G401 (cell line): ENCODE results near the gene CD200R1. TPM values are rescaled to one million over a fixed set of nuclear protein-coding genes. Genes with fewer than 3 reads are reported as not detected.

Experiments
- DNase-seq: peaks from one replicate; pipeline ENCODE4 v3.0.0-alpha.2; 2015; ENCODE audit warnings: low spot score
- in situ Hi-C: cut with HindIII; loops from 2 replicates; pipeline ENCODE4 v1.10.0; 2016; ENCODE audit warnings: low sequenced_read_pairs, mixed read lengths
- total RNA-seq: library from RNA; depleted of rRNA; stranded (reverse); fragments of >200 nt; shearing (Covaris generic); gene quantifications from 2 replicates; pipeline ENCODE4 v1.2.3, GENCODE V29; 2014; rRNA removed

Gene CD200R1
- total RNA-seq, 1 experiment from 2014 or later: not detected

- in situ Hi-C loops: no loop called here
- no peak for DNase-seq
Measured at GRCh38 chr3:112900113-112900512, 74.8 kb downstream of the CD200R1 start.

- in situ Hi-C loops: no loop called here
- no peak for DNase-seq
Measured at GRCh38 chr3:112897791-112898190, 77.1 kb downstream of the CD200R1 start.

- in situ Hi-C loops: no loop called here
- DNase-seq: no peak
Measured at GRCh38 chr3:112894258-112894657, 80.6 kb downstream of the CD200R1 start.

- no peak for DNase-seq
- in situ Hi-C loops: no loop called here
Measured at GRCh38 chr3:112889357-112889756, 85.5 kb downstream of the CD200R1 start.

GRCh38 chr3:112888381-112889085 is 86.4 kb downstream of the CD200R1 start:
- no peak for DNase-seq
- in situ Hi-C loops: no loop called here

GRCh38 chr3:112884678-112885290 is 90.1 kb downstream of the CD200R1 start:
- in situ Hi-C loops: no loop called here
- no peak for DNase-seq

- in situ Hi-C loops: no loop called here
- DNase-seq: no peak
Measured at GRCh38 chr3:112881891-112882290, 93.0 kb downstream of the CD200R1 start.

- no peak for DNase-seq
- in situ Hi-C loops: no loop called here
Measured at GRCh38 chr3:112875561-112875960, 99.3 kb downstream of the CD200R1 start.

- DNase-seq: no peak
- in situ Hi-C loops: no loop called here
Measured at GRCh38 chr3:112874725-112875124, 100.2 kb downstream of the CD200R1 start.

GRCh38 chr3:112873632-112874031 is 101.3 kb downstream of the CD200R1 start:
- no peak for DNase-seq
- in situ Hi-C loops: no loop called here

GRCh38 chr3:112871735-112872134 is 103.2 kb downstream of the CD200R1 start:
- in situ Hi-C loops: no loop called here
- no peak for DNase-seq

Other genes starting within 250 kb of the CD200R1 start
- gene CD200R1L, start 128.2 kb downstream of the CD200R1 start, total RNA-seq: not detected in 2 replicates
- 20.4 and 26.9 TPM in 2 replicates for gene GTPBP8, start 15.9 kb upstream of the CD200R1 start, total RNA-seq
- gene BOC, start 236.5 kb upstream of the CD200R1 start, total RNA-seq: not detected in 2 replicates